Measurements from ENCODE around the gene SIL1.

- TF ChIP-seq CTCF (IDR thresholded peaks at IDR 0.05) (no peak), POLR2AphosphoS5 (IDR thresholded peaks at IDR 0.05) (no peak), EP300 (IDR thresholded peaks at IDR 0.05) (no peak)
These were observed 30.6 kb downstream of the SIL1 start for GRCh38 chr5:139167533-139167932.

Data from esophagus muscularis mucosa (tissue), 4 donors.